Muscle layer of duodenum (tissue), 2 donors: ENCODE data around the gene SLC35F2.
"Not testable (repeated sequence)": the region's sequence is repeated elsewhere in the genome, so short reads cannot be mapped to it uniquely, and the experiment has no call there.

Experiments used
- H3K27ac ChIP-seq: one replicate; pipeline ENCODE4 v1.7.0; 2013; ENCODE audit warnings: mild to moderate bottlenecking, low read length
- H3K27me3 ChIP-seq: one replicate; pipeline ENCODE4 v1.7.0; 2013; ENCODE audit warnings: low read depth, mild to moderate bottlenecking, control low read depth, low read length
- H3K36me3 ChIP-seq, 2 donors: one replicate each; pipeline ENCODE4 v1.7.0; 2013; ENCODE audit warnings: low read length in 2 of 2, control low read depth in 1 of 2, mild to moderate bottlenecking in 1 of 2; ENCODE audit not compliant: insufficient read depth in 2 of 2, control insufficient read depth in 1 of 2
- H3K4me1 ChIP-seq, 2 donors: one replicate each; pipeline ENCODE4 v1.7.0; 2013; ENCODE audit warnings: low read length in 2 of 2, mild to moderate bottlenecking in 2 of 2, control low read depth in 1 of 2, moderate library complexity in 1 of 2; ENCODE audit not compliant: insufficient read depth in 2 of 2, control insufficient read depth in 1 of 2
- H3K4me3 ChIP-seq, 2 donors: one replicate each; pipeline ENCODE4 v1.7.0; 2013; ENCODE audit warnings: low read length in 2 of 2, low read depth in 1 of 2, mild to moderate bottlenecking in 1 of 2
- H3K9me3 ChIP-seq, 2 donors: one replicate each; pipeline ENCODE4 v1.7.0; 2013; ENCODE audit warnings: low read length in 2 of 2, control low read depth in 1 of 2, mild to moderate bottlenecking in 1 of 2; ENCODE audit not compliant: control insufficient read depth in 1 of 2
- donor health status: healthy.

Gene SLC35F2

DNA sequence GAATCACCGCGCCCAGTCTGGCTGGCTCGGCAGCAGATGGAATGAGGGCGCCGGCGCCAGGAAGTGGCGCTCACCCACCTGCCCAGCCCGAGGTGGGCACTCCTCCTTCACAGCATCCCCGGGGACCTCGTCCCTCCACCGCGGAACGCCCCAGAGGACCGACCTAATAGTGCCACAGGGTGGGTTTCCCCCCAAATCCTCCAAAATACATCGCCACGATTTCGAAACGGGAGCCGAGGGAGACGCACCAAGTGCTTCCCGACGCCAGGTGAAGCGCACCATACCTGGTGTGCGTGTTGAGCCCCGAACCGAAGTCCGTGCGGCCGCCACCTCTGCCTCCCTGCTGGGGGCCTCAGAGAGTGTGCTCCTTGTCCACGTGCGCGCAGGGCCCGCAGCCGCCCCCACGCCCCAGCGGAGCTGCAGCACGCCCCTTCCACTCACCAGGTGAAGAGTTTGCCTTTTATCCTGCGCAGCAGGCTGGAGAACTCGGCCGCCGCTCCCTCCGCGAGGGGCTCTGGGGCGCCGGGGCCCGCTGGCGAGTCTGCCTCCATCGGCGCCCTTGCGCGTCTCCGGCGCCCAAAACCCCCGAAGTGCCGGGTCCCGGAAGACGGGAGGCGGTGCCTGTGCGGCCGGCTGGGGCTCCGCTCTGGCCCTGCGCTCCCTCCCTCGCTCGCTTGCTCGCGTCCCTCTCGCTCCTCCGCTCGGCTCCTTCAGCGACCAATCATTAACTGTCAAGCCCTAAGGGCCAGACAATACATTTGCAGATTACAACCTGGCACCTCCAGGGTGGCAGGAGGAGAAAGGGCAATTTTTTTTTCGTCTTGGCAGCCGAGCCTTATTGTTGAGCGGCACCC is at the start of gene SLC35F2:
Gene SLC35F2 (minus strand): TSS at position 571 of the 854 bp plus-strand sequence. CDS start 20 bp downstream, at position 551.
- H3K27ac ChIP-seq: peak within 1 kb of the TSS; percentile 45

DNA sequence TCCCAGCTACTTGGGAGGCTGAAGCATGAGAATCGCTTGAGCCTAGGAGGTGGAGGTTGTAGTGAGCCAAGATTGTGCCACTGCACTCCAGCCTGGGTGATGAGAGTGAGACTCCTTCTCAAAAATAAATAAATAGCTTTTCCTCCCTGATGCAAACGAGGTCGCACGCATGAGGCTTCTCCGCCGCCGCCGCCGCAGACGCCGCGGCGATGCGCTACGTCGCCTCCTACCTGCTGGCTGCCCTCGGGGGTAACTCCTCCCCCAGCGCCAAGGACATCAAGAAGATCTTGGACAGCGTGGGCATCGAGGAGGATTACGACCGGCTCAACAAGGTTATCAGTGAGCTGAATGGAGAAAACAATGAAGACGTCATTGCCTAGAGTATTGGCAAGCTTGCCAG is 49.6 kb upstream of the SLC35F2 start:
- Histone ChIP-seq H3K27ac (no peak overlapping the region), H3K36me3 (no peaks in the 10 kb centered on the region), H3K27me3 (no peaks in the 10 kb centered on the region), H3K4me3 (no peak overlapping the region), H3K9me3 (no peaks in the 10 kb centered on the region), H3K4me1 (no peaks in the 10 kb centered on the region)

More for the DNA sequence above, at the start of gene SLC35F2:
- Histone ChIP-seq H3K36me3 (no peaks in the 10 kb centered on the region), H3K27me3 (no peaks in the 10 kb centered on the region), H3K9me3 (no peaks in the 10 kb centered on the region), H3K4me3 (peak within 1 kb of the TSS; percentile 70 to 83), H3K4me1 (peaks cover 0 to 16% of the 10 kb centered on the region in 2 donors)

- H3K4me1 ChIP-seq: no peaks in the 10 kb centered on the region
- H3K27ac ChIP-seq: no peak overlapping the region
- no peak overlapping the region for H3K4me3 ChIP-seq
- H3K9me3 ChIP-seq: no peaks in the 10 kb centered on the region
- no peaks in the 10 kb centered on the region for H3K36me3 ChIP-seq
- no peaks in the 10 kb centered on the region for H3K27me3 ChIP-seq
Observed at GRCh38 chr11:107898270-107898669, 39.7 kb upstream of the SLC35F2 start.

DNA sequence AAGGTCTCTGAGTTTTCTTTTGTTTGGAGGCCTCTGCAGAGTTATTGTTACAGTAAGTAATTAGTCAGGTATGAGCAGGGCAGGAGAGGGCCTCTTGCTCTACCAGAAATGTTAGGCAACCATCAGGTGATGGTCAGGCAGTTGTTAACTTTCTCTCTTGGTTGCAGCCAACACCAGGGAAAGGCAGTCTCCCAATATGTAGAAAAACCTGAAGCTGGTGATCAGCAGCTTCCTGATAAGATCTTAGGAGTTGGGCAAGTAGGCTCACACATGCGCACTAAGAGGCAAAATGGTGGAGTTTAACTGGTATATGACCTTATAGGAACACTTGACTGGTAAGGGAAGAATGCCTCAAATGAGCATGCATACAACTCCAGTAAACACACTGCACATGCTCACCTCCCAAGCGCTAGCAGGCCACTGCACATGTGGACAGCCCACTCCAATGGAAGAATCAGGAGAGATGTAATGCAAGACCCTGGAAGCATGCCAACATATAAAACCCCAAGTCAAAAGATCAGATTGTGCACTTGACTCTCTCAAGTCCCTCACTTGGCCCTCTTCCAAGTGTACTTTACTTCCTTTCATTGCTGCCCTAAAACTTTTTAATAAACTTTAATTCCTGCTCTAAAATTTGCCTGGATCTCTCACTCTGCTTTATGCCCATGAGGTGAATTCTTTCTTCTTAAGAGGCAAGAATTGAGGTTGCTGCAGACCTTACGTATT is 23.7 kb upstream of the SLC35F2 start:
- no peaks in the 10 kb centered on the region for H3K36me3 ChIP-seq
- no peaks in the 10 kb centered on the region for H3K27me3 ChIP-seq
- no peaks in the 10 kb centered on the region for H3K9me3 ChIP-seq
- no peak overlapping the region for H3K27ac ChIP-seq
- no peak overlapping the region for H3K4me3 ChIP-seq
- H3K4me1 ChIP-seq: no peaks in the 10 kb centered on the region

DNA sequence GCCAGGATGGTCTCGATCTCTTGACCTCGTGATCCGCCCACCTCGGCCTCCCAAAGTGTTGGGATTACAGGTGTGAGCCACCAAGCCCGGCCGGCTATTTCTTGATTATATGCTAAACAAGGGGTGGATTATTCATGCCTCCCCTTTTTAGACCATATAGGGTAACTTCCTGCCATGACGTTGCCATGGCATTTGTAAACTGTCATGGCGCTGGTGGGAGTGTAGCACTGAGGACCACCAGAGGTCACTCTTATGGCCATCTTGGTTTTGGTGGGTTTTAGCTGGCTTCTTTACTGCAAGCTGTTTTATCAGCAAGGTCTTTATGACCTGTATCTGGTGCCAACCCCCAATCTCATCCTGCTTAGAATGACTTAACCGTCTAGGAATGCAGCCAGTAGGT is 22.9 kb upstream of the SLC35F2 start:
- not testable (repeated sequence) for H3K27ac ChIP-seq, H3K36me3 ChIP-seq, H3K4me3 ChIP-seq, H3K27me3 ChIP-seq, H3K9me3 ChIP-seq, H3K4me1 ChIP-seq

DNA sequence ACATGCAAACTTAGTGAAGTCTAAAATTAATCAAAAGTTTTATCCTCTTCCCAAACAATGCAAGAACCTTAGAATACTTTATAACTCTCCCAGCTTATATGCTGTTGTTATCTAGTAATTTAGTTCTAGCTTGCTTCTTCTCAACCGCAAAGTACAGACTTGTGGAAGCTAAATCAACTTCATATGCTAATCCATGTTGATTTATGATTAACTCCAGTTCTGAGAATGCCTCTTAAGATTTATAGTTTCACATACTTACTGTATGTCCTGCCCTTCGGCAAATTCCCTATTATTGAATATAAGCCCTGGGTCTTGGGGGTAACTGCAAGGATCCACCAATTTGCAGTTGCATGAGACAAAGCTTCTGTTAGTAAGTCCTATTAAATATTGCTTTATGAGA is 17.6 kb upstream of the SLC35F2 start:
- Histone ChIP-seq H3K36me3 (no peaks in the 10 kb centered on the region), H3K9me3 (no peaks in the 10 kb centered on the region), H3K27ac (no peak overlapping the region), H3K4me3 (no peak overlapping the region), H3K4me1 (no peaks in the 10 kb centered on the region), H3K27me3 (no peaks in the 10 kb centered on the region)

DNA sequence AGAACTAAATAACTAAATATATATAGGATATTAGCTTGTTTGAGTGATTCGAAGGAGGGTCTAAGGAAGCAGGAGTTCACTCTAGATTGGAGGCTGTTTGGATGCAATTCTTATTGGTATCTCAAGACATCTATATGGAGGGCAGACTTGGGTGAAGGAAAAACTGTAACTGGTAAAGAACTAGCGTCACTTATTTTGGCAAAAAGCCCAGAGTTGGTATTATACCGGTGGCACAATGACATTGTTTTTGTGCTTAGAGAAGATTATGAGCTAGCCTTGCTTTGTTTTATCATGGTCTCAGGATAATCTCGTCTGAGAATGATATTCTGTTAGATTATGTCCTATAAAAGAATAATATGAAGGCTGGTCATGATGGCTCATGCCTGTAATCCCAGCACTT is 6.0 kb upstream of the SLC35F2 start:
- Histone ChIP-seq H3K27me3 (no peaks in the 10 kb centered on the region), H3K4me1 (peaks cover 0 to 5% of the 10 kb centered on the region in 2 donors), H3K27ac (no peak overlapping the region), H3K36me3 (no peaks in the 10 kb centered on the region), H3K4me3 (no peak overlapping the region), H3K9me3 (no peaks in the 10 kb centered on the region)

- Histone ChIP-seq H3K27me3 (no peaks in the 10 kb centered on the region), H3K4me1 (peaks cover 0 to 16% of the 10 kb centered on the region in 2 donors), H3K27ac (no peak overlapping the region), H3K36me3 (no peaks in the 10 kb centered on the region), H3K4me3 (no peak overlapping the region), H3K9me3 (no peaks in the 10 kb centered on the region)
Observed at GRCh38 chr11:107860688-107861087, 2.1 kb upstream of the SLC35F2 start.

DNA sequence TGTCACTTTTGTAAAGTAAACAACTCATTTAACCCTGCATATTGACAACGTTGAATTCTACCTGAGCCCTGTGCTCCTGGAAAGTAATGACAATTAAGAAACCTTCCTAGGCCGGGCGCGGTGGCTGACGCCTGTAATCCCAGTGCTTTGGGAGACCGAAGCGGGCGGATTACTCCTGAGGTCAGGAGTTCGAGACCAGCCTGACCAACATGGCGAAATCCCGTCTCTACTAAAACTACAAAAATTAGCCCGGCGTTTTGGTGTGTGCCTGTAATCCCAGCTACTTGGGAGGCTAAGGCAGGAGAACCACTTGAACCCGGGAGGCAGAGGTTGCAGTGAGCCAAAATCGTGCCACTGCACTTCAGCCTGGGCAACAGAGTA is 1.6 kb upstream of the SLC35F2 start:
- H3K9me3 ChIP-seq, H3K4me3 ChIP-seq, H3K36me3 ChIP-seq, H3K27ac ChIP-seq, H3K27me3 ChIP-seq: not testable (repeated sequence)
- H3K4me1 ChIP-seq: peaks cover 0 to 16% of the 10 kb centered on the region in 2 donors

DNA sequence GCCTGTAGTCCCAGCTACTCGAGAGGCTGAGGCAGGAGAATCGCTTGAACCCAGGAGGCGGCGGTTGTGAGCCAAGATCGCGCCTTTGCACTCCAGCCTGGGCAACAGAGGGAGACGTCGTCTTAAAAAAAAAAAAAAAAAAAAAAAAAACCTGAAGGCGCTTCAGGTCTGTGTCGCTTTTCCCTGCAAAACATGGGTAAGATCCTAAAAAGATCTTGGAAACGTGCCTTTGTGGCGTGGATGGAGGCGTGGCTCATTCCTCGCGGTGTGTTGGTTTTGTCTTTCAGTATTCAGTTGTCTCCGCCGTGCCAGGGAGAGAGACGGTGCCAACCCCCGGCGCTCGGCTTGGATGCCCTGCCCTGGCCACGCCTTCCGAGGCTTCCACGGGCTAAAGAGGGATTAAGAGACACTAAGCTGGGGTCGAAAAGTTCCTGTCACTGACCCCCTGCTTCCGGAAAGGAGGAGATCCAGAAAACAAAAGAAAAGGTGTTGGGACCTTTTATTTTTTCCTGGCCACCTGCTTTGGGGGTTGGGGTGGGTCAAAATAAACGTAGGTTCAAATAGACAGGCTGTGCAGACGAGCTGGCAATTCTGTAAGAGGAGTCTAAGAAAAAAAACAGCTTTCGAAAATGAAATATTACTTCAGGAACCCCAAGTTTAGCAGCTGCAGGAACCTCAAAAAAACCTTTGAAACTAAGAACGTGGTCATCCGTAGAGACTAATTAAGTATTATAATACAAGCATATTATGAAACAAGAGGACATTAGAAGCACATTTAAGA is 1.1 kb upstream of the SLC35F2 start:
- H3K9me3 ChIP-seq: no peaks in the 10 kb centered on the region
- no peaks in the 10 kb centered on the region for H3K36me3 ChIP-seq
- H3K27ac ChIP-seq: no peak overlapping the region
- peaks cover 0 to 16% of the 10 kb centered on the region in 2 donors for H3K4me1 ChIP-seq
- no peaks in the 10 kb centered on the region for H3K27me3 ChIP-seq
- H3K4me3 ChIP-seq: peak overlapping the region; percentile 70 to 83

- H3K4me1 ChIP-seq: peaks cover 0 to 16% of the 10 kb centered on the region in 2 donors
- H3K27me3 ChIP-seq: no peaks in the 10 kb centered on the region
- H3K27ac ChIP-seq: peak overlapping the region; percentile 45
Observed at GRCh38 chr11:107857550-107858216, 904 bp downstream of the SLC35F2 start.

More at GRCh38 chr11:107857550-107858216, 904 bp downstream of the SLC35F2 start:
- Histone ChIP-seq H3K36me3 (no peaks in the 10 kb centered on the region), H3K4me3 (peak overlapping the region; percentile 70 to 83), H3K9me3 (no peaks in the 10 kb centered on the region)
